NCI-H446 treated with DMSO at 0.1 percent for 48 hours (cell line): ENCODE data around the gene NPC1L1.
"Not testable (repeated sequence)": the region's sequence is repeated elsewhere in the genome, so short reads cannot be mapped to it uniquely, and the experiment has no call there.

Source experiments
- DNase-seq: peaks from one replicate; lab custom pipeline; 2025; lab: John Stamatoyannopoulos, UW

The NPC1L1 gene

DNA sequence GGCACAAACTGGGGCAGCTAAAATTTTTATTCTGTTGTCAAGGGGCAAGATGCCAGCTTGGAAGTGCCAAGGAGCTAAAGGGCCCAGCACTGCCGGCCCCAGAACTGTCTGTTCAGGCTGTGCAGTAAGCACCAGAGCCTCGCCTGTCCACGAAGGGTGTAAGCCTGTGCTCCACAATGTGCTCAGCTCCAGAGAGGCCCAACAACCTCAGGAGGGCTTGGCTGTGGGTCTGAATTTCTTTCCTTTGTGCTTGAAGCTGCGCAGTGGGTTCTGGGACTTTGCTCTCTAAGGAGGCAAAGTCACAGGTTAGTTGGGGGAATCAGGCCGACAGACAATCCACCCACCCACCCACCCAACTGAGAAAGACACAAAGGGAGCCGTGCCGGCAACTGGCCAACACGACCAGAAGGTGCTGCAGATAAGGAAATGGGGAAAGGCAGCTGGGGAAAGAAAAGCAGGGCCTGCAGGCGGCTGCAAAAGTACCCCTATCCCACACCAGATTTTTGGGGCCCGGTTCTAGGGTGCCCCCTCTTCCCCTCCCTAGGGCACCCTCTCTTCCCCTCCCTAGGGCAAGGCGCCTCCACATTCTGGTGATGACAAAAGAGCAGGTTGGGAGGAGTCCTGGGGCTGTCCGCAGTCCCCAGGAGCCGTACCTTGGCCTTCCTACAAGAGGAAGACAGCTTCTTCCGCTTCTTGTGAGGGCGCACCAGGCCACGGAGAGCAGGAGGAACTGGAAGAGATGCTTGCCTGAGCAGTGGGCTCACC is 24.8 kb upstream of the NPC1L1 start:
- no peak for DNase-seq

DNA sequence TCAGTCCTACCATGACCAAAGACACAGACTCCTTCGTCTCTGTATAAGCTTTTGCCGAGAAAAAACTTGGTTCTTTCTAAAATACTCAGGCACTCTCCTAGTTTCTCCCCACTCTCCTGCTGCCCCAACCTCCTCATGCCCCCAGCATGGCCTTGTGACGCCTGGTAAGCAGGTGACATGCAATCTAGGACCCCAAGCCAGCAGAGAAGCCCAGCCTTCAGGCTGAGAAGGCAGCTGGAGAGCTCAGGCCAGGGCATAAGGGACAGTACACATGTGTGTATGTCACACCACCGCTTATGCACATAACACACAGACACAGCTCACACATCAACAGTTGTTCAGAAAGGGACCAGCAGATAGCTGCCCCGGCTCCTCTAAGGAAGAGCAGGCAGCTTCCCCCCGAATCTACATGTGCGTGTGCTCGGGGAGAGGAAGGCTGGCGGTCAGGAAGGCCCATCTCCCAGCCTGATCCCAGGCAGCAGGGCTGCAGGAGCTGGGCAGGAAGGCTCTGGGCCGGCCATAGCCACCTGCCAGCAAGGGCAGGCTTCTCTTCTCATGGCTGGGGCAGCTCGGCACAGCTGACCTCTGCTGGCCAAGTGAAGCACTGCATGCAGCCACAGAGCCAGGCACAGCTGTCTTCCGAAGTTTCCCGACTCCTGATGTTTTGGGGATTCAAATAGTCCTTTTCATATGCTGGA is 24.1 kb upstream of the NPC1L1 start:
- DNase-seq: no peak

DNA sequence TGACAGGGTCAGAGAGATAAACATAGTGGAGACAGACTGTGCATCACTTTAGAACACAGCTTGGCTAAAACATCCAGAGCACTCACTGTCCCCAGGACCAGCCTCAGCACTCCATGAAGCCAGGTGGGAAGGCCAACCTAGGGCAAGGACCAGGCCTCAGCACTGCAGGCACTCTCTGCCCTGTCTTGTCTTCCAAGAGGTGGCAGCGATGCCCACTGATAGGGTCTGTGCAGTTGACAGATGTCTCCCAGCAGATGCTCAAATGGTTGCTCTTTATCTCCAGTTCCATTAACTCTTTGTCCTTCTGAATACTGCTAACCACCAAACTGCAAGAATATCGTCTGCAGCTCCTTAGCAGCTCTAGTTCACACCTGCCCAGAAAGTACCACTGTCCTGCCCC is 23.5 kb upstream of the NPC1L1 start:
- no peak for DNase-seq

DNA sequence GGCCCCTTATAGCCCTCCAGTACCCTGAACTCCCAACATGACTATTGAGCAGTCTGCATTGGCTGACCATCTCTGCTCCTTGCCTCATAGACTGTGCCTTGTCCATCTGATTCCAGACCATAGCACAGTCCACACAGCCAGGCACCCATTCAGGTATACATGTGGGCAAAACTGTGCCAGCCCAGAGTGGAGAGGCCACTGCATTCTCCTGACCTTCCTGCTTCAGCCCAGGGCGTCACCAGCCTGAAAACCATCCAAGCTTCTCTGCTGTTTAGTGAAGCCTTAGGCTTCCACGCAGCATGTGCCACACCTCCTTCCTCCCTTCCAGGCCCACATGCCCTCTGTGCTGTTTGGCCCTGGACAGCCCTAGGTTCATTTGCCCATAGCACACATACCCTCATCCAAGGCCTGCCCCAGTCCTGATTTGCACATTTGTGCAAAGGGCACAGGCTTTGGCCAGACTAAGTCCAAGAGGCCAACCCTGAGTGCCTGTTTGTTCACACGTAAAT is 22.1 kb upstream of the NPC1L1 start:
- no peak for DNase-seq

DNA sequence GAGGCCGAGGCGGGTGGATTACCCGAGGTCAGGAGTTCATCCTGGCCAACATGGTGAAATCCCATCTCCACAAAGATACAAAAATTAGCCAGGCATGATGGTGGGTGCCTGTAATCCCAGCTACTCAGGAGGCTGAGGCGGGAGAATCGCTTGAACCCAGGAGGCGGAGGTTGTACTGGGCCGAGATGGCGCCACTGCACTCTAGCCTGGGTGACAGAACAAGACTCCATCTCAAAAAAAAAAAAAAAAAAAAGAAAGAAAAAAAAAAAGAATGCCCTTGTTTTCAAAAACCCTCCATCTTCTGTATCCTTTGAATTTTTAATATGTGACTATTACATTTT is 21.5 kb upstream of the NPC1L1 start:
- not testable (repeated sequence) for DNase-seq

DNA sequence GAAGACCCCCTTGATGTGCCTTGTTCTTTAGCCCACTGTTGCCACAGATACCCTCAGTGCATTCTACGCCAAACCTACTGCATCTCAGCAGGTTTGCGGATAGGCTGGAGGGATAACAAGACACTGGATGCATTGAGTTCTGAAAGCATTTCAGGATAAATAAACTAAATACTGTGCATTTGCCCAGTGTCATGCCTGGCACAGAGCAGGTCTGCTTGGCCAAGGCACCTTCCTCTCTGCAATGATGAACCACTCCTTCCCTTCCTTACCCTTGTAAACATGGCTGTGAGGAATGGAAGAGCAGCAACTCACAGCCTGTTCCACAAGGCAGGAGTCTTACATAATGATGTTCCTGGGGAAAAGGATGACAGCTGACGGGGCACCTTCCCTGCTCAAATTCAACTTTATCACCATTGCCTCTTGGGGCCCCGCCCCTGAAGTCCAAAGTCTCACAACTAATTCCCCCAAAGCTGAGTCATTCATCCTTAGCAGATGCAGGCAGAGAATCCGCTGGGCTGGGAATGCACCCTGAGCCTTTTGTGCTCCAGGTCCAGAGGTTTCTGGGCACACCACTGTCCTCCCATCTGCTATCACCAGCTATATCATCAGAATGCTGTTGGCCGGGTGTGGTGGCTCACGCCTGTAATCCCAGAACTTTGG is 21.0 kb upstream of the NPC1L1 start:
- no peak for DNase-seq

DNA sequence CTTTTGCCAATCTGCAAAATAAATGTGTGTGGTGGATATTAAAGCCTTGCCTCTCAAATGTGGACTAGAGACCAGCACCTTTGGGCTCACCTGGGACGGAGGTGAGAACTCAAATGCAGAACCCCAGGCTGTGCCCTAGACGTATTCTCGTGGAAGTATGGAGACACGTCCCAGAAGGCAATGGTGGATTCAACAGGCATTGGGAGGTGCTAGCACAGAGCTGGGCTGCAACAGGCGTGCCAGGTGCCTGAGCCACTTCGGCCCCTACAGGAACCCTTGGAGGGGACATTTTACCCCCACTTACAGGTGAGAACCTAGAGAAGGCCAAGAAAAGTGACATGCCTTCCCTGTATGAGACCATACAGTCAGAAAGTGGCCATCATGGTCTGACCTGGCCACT is 20.4 kb upstream of the NPC1L1 start:
- DNase-seq: no peak

DNA sequence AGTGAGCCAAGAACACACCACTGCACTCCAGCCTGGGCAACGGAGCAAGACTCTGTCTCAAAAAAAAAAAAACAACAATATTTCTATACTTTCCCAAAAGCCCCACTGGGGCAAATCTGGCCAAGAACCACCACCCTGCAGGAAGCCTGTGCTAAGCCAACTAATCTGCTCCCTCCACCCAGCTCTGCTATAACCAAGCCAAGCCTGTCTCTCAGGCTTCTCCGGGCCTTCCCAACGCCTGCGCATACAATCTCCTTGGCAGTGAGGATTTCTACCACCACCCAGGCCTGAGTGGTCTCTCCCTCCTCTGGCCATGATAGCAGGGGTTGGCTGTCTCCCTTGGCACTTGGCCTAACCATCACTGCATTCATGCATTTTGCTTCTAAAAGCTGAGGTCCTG is 18.4 kb upstream of the NPC1L1 start:
- DNase-seq: peak; percentile 18

DNA sequence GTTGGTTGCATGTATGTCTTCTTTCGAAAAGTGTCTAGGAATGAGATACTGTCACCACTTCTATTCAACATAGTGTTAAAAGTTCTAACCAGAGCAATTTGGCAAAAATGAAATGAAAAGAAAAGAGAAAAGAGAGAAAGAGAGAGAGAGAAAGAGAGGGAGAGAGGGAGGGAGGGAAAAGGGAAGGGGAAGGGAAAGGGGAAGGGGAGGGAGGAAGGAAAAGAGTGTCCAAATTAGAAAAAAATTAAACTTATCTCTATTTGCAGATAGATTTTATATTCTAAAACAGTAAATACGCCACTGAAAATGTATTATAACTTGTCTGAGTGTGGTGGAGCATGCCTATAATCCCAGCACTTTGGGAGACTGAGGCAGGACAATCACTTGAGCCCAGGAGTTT is 16.4 kb upstream of the NPC1L1 start:
- DNase-seq: no peak

DNA sequence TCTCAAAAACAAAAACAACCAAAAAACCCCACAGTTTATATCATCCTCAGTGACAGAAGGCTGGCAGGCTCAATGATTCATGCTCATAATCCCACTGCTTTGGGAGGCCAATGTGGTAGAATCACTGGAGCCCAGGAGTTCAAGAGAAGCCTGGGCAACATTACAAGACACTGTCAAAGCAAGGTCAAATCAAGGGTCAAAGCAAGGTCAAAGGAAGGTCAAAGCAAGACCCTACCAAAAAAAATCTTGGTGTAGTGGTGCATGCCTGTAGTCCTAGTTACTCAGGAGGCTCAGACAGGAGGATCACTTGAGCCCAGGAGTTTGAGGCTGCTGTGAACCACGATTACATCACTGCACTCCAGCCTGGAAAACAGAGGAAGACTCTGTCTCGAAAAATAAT is 14.2 kb upstream of the NPC1L1 start:
- DNase-seq: no peak

DNA sequence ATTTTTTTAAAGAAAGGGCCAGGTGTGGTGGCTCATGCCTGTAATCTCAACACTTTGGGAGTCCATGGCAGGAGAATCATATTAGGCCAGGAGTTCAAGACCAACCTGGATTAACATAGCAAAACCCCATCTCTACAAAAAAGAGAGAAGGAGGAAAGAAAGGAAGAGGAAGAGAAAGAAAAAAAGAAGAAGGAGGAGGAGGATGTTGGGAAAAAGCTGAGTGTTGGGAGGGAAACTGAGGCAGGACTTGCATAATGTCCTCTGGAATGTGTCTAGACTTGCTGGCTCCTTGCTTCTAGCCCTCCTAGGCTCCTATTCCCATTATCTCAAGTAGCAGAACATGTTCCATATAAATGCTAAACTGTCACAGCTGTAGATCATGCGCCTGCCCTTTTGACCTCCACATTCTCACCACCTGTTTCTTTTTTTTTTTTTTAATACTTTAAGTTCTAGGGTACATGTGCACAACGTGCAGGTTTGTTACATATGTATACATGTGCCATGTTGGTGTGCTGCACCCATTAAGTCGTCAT is 11.4 kb upstream of the NPC1L1 start:
- DNase-seq: not testable (repeated sequence)

DNA sequence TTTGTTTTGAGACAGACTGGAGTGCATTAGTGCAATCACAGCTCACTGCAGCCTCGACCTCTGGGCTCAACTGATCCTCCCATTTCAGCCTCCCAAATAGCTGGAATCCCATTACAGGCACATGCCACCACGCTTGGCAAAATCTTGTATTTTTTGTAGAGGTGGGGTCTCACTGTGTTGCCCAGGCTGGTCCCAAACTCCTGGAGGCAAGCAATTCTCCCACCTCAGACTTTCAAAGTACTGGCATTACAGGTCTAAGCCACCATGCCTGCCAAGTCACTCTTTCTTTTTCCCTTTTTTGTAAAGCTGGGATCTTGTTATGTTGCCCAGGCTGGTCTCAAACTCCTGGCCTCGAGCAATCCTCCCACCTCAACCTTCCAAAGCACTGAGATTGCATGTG is 8.3 kb upstream of the NPC1L1 start:
- DNase-seq: no peak

DNA sequence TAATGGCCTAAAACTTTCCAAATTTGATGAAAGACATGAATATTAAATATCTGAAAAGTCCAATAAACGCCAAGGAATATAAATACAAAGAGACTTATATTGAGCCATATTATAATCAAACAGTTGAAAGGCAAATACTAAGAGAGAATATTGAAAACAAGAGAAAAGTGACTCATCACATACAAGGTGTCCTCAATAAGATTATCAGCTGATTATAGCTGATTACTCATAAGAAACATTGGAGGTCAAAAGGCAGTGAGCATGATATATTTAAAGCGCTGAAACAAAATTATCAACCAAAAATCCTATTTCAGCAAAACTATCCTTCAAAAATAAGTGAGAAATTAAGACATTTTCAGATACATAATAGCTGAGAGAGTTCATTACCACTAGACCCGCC is 7.8 kb upstream of the NPC1L1 start:
- DNase-seq: no peak

DNA sequence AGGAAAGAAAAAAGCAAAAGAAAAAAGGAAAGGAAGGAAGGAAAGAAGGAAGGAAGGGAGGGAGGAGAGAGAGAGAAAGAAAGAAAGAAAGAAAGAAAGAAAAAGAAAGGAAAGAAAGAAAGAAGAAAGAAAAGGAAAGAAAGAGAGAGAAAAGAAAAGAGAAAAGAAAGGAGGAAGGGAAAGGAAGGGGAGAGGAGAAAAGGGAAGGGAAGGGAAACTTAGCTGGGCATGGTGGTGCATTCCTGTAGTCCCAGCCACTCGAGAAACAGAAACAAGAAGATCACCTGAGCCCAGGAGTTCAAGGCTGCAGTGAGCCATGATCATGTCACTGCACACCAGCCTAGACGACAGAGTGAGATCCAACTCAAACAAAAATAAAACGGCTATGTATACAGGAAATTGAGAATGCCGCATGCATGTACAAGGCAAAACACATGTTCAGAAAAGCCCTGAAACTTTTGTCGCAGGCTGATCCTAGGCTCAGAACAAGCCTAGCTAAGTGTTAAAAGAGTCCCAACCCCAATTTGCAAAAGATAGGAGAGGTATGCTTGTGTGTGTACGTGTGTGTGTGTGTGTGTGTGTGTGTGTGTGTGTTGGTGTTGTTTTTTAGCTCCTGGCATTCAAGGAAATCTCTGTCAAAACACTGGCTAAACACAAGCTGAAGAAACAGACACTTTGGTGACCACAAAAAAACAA is 6.6 kb upstream of the NPC1L1 start:
- no peak for DNase-seq

DNA sequence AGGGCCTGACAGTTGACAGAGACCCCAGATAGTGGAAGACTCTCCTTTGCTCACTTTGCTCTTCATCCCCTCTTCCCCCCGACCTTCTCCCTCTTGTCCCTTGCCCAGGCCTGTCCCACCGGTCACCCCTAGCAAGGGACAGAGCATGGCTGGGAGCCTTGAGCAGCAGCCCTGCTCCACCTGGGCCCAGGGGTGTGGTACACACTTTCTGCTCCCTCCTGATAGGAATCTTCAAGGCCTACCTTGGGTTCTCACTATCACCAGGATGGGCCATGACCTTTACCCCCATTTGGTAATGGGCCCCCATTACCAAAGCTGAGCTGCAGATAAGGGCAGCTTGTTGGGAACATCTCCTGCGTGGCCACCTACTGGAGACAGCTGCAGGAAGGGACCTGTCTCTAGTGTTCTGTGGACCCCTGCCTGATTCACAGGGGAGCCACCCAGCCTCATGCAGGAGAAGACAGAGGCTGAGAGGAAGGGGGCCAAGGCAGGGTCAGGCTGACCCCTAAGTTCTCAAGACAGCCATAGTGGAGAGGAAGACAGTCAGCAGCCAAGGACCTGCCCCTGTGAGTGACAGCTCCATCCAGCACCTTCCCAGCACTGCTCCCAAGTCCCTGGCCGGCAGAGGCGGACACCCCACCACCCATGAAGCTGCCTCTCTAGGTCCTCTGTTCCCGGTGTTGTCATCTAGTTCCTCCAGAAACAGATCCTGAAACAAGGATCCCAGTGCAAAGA is 913 bp upstream of the NPC1L1 start:
- no peak for DNase-seq

DNA sequence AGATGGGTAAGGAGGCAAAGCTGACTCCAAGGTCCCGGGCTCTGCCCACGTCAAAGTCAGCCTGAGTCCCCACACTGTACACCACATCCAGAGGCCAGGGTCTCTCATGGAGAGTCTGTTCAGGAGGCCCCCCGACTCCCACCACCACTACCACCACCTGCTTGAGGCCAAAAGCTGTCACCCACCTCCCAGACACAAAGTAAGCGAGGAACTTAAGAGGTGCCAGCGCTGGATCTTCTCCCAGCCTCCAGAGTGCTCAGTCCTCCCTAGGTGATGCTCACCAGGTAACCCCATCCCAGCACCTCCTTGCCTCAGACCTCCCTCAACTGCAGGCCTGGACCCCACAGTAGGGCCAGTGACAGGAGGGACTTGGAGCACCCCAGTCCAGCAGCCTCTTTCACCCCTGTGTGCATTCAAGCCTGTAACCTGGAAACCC is 520 bp downstream of the NPC1L1 start:
- no peak for DNase-seq

DNA sequence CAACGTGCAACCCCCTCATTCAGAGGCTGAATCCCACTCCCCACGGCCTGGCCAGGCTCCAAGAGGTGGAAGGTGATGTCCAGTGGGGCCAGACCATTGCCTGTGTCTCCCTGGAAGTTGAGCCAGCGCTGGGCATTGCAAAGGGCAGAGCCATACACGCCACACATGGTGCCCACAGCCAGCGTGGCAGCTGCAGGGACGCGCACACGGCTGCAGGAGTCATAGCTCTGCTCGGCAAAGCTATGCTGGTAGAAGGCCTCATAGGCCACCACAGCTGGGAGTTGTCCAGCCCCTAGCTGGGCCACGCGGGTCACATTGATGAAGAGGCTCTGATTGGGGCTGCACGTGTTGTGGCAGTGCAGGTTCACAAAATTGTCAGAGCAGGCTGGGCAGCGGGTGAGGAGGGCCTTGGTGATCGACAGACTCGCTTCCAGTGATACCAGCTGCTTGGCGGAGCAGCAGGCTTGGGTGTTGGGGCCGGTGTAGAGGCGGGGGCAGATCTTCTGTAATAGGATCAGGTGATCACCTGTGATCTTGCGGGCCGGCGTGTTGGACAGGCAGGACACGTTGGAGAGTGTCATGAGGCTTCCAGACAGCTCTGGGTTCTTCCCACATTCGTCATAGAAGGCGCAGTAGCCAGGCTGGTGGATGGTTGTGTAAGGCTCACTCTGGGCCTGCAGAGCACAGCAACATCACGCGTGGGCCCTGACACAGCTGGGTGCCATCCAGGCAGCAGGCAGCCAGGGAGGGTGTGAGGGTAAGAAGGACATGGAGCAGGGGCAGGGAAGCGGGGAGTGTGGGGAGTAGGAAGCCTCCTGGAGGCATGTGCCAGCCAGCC is 1.2 kb downstream of the NPC1L1 start:
- DNase-seq: no peak

DNA sequence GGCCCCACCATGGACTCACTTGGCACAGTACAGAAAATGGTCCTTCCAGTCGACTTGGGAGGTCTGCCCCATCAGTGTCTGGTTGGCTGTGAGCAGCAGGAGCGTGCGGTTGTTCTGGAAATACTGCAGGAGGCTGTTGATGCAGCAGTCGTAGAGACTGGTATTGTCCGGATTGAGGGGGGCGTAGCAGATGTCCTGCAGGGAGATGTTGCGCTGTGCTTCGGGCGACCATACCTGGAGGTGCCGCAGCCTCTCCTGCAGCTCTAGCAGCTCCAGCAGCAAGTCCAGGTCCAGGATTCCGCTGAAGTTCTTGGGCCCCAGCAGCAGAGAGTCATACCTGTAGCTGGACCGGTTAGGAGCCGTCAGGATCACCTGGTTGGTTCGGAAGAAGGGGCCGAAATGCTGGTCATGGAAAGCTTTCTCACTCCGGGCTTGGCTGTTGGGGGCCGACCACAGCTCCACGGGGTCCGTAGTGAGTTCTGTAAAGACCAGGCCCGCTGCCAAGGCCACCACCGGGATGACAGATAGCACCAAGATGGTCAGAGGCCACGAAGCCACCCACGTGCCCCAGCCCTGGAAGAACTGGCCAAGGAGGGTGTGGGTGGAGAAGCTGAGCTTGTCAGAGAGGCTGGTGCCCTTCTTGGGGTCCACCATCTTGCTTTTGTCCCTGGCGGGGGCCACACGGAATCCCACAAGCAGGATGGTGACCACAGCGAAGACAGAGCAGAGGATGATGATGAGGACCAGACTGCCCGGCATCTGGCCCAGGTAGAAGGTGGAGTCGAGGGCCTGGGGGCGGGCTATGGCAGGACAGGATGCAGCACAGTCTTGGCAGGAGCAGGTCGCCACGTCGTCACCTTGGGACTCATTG is 2.1 kb downstream of the NPC1L1 start:
- DNase-seq: no peak

DNA sequence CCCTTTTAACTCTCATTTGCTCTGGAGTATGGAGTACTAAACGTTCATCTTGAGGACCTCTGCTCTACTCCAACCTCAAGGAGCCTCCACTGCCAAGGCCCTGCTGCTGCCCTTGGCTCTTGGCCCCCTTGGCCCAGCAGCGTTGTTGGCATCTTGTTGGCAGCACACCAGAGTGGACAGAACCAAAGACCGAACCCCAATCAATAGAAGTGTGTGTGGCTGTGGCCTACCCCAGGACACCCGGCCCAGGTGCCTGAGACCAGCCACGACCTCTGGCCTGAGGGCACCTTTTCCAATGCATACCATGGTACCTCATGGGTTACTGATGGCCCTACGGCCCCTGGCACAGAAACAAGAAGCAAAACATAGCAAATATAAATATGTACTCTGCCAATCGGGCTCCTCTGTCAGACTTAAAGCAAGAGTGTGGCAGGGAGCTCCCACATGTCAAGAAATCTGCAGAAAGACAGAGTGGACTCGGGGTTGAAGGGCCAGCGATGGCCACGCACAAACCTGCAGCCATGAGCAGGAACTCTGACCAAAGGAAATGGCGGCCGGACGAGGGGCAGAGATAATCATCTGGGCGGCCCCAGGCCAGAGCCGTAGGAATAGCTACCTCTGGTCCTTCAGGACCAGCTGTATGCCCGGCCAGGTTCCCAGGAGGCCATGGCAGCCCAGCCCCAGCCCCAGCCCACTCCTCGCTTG is 2.9 kb downstream of the NPC1L1 start:
- no peak for DNase-seq
